Measurements from ENCODE around the gene MEIOB.

MEIOB gene

DNA sequence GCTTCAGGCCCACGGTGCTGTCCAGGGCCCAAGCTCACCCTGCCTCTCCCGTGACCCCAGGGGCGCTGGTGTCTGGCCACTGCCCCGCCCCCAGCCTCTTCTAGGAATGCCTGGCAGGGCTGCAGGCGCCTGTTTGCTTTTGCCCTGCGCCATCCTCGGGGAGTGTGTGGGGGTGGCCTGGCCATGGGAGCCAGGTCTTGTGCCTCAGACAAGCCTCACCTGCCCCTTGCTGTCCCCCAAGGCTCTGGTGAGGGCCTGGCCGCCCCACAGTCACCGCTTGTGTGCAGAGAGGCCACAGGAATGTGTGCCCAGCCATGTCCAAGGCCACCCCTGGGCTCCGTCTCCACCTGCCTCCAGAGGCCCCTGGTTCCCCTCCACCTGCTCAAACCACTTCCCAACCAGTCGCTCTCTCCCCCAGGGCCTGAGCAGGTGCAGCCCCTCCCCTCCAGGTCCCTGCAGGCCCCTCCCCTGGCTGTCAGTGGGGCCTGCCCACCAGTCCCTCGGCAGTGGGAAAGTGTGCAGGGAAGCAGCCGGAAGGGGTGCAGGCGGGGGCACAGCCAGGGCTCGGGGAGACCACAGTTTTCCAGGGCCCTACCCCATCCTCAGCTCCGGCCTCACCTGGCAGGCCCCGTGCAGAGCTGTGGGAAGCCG is 77.6 kb downstream of the MEIOB start:
- Histone ChIP-seq H3K27ac (ENCODE audit: insufficient read depth, low read depth, low read length, poor library complexity, severe bottlenecking) (no peak overlapping the region), H3K27me3 (ENCODE audit: control insufficient read depth, insufficient read depth, low read length, poor library complexity, severe bottlenecking) (no peaks in the 10 kb centered on the region), H3K4me1 (ENCODE audit: control insufficient read depth, insufficient read depth, low read length) (no peaks in the 10 kb centered on the region), H3K4me3 (ENCODE audit: insufficient read depth, low read depth, low read length) (no peak overlapping the region), H3K9me3 (ENCODE audit: control insufficient read depth, low read length) (no peaks in the 10 kb centered on the region), H3K36me3 (ENCODE audit: control insufficient read depth, insufficient read depth, low read length) (no peaks in the 10 kb centered on the region)
- 80 to 82% methylated on average over 18 of the region's 18 CpGs for WGBS, 2 experiments

DNA sequence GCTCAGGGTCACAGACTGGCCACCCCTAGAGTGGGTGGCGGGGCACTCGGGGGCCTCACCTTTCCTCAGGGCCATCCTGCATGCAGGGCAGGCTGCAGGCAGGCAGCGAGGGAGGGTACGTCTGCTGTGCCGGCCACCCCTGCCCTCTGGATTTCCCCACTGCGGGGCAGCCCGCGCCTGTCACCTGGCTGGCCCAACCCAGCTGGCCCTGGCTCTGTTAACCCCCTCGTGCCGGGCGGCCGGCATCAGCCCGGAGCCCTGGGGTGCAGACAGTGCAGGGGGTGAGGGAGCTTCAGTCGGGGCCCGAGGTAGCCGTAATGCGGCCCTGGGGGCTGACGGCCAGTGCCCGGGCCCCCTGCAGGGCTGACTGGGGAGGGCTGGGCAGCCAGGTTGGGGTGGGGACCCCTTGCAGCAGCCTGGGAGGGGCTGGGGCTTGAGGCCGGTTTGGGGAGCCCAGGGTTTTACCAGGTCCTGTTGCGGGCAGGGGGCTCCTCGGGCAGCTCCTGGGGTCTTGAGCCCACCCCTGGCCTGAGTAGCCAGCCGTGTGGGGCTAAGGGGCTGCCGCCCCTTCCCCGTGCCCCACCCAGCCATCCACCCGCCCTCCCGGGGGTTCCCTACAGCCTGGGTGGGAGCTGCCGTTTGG is 78.3 kb downstream of the MEIOB start, which contains the start of gene IGFALS:
Gene IGFALS, minus strand, starts transcription at position 128 of the 643 bp plus-strand sequence. Its CDS starts 53 bp downstream, at position 75.
- Histone ChIP-seq H3K4me1 (ENCODE audit: control insufficient read depth, insufficient read depth, low read length) (no peaks in the 10 kb centered on the region), H3K9me3 (ENCODE audit: control insufficient read depth, low read length) (no peaks in the 10 kb centered on the region), H3K27ac (ENCODE audit: insufficient read depth, low read depth, low read length, poor library complexity, severe bottlenecking) (no peak within 1 kb of the TSS), H3K27me3 (ENCODE audit: control insufficient read depth, insufficient read depth, low read length, poor library complexity, severe bottlenecking) (no peaks in the 10 kb centered on the region), H3K36me3 (ENCODE audit: control insufficient read depth, insufficient read depth, low read length) (peaks cover 3% of the 10 kb centered on the region), H3K4me3 (ENCODE audit: insufficient read depth, low read depth, low read length) (no peak within 1 kb of the TSS)
- WGBS, 2 experiments, result 87 to 91% methylated on average over 28 of the region's 28 CpGs

DNA sequence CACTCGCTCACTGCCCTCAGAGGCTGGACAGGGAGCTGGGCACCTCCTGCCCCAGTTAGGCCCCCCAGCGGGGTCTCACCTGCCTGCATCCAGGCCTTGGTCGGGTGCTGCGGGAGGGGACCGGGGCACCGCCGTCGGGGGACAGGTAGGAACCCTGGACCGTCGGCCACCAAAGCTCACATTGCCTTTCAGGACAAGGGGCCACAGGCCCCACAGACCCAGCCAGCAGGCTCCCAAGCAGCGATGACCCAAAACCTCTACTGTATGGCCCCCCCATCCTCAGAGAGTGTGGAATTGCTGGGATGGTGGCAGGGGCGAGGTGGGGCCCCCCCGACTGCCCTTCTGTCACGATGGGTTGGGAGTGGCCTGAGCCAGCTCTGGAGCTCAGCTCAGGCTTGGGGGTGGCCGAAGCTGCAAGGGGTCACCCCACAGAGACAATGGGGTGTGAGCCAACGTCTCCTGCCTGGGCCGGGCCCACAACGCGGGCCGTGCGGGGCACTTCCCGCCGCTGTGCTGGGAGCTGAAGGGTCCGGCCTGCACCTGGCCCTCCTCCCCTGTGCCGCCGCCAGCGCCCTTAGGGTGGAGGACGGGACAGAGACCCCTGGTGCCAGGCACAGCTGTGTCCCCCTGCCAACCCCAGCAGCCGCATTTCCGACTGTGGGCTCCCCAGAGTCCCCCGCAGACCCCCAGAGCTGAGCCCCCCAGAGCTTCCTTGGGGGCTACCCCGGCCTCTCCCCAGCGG is 79.0 kb downstream of the MEIOB start:
- no peaks in the 10 kb centered on the region for H3K9me3 ChIP-seq (ENCODE audit: control insufficient read depth, low read length)
- peaks cover 3% of the 10 kb centered on the region for H3K36me3 ChIP-seq (ENCODE audit: control insufficient read depth, insufficient read depth, low read length)
- no peak overlapping the region for H3K4me3 ChIP-seq (ENCODE audit: insufficient read depth, low read depth, low read length)
- H3K27ac ChIP-seq (ENCODE audit: insufficient read depth, low read depth, low read length, poor library complexity, severe bottlenecking), result no peak overlapping the region
- 93% methylated on average over 33 of the region's 33 CpGs for WGBS, 2 experiments
- no peaks in the 10 kb centered on the region for H3K27me3 ChIP-seq (ENCODE audit: control insufficient read depth, insufficient read depth, low read length, poor library complexity, severe bottlenecking)
- H3K4me1 ChIP-seq (ENCODE audit: control insufficient read depth, insufficient read depth, low read length), result no peaks in the 10 kb centered on the region

GRCh38 chr16:1791943-1792812 is 79.8 kb downstream of the MEIOB start:
- Histone ChIP-seq H3K27ac (ENCODE audit: insufficient read depth, low read depth, low read length, poor library complexity, severe bottlenecking) (no peak overlapping the region), H3K27me3 (ENCODE audit: control insufficient read depth, insufficient read depth, low read length, poor library complexity, severe bottlenecking) (no peaks in the 10 kb centered on the region), H3K4me3 (ENCODE audit: insufficient read depth, low read depth, low read length) (no peak overlapping the region), H3K36me3 (ENCODE audit: control insufficient read depth, insufficient read depth, low read length) (peaks cover 3% of the 10 kb centered on the region), H3K4me1 (ENCODE audit: control insufficient read depth, insufficient read depth, low read length) (no peaks in the 10 kb centered on the region), H3K9me3 (ENCODE audit: control insufficient read depth, low read length) (no peaks in the 10 kb centered on the region)
- 94% methylated on average over 59 of the region's 59 CpGs for WGBS, 2 experiments

DNA sequence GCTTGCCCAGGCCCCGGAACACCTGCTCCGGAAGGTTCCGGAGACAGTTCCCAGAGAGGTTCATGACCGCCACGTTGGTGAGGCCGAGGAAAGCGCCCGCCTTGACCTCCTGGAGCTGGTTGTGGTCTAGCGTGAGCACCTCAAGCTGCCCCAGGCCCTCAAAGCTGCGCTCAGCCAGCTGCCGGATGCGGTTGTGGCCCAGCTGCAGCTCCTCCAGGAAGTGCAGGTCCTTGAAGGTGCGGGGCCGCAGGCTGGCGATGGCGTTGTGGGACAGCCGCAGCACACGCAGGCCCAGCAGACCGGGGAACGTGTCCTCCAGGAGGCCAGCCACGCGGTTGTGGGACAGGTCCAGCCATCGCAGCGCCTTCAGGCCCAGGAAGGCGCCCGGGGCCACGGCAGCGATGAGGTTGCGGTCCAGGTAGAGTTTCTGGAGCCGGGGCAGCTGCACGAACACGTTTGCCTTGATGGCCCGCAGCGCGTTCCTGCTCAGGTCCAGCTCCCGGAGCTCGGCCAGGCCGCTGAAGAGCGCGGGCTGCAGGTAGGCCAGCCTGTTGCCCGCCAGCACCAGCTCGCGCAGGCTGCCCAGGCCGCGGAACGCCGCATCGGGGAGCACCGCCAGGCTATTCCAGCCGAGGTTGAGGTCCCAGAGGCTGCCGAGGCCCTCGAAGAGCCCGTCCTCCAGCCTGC is 80.6 kb downstream of the MEIOB start:
- WGBS, 2 experiments, result 95% methylated on average over 53 of the region's 53 CpGs
- no peaks in the 10 kb centered on the region for H3K9me3 ChIP-seq (ENCODE audit: control insufficient read depth, low read length)
- no peak overlapping the region for H3K27ac ChIP-seq (ENCODE audit: insufficient read depth, low read depth, low read length, poor library complexity, severe bottlenecking)
- peaks cover 3% of the 10 kb centered on the region for H3K36me3 ChIP-seq (ENCODE audit: control insufficient read depth, insufficient read depth, low read length)
- H3K4me3 ChIP-seq (ENCODE audit: insufficient read depth, low read depth, low read length), result no peak overlapping the region
- H3K27me3 ChIP-seq (ENCODE audit: control insufficient read depth, insufficient read depth, low read length, poor library complexity, severe bottlenecking), result no peaks in the 10 kb centered on the region
- H3K4me1 ChIP-seq (ENCODE audit: control insufficient read depth, insufficient read depth, low read length), result no peaks in the 10 kb centered on the region

GRCh38 chr16:1790611-1791255 is 81.2 kb downstream of the MEIOB start:
- Histone ChIP-seq H3K4me1 (ENCODE audit: control insufficient read depth, insufficient read depth, low read length) (no peaks in the 10 kb centered on the region), H3K36me3 (ENCODE audit: control insufficient read depth, insufficient read depth, low read length) (peaks cover 3% of the 10 kb centered on the region)
- WGBS, 2 experiments, result 96% methylated on average over 44 of the region's 44 CpGs

GRCh38 chr16:1790261-1790610 is 81.7 kb downstream of the MEIOB start:
- H3K27ac ChIP-seq (ENCODE audit: insufficient read depth, low read depth, low read length, poor library complexity, severe bottlenecking), result no peak overlapping the region
- H3K4me3 ChIP-seq (ENCODE audit: insufficient read depth, low read depth, low read length), result no peak overlapping the region
- WGBS, 2 experiments, result 95 to 97% methylated on average over 15 of the region's 15 CpGs
- H3K36me3 ChIP-seq (ENCODE audit: control insufficient read depth, insufficient read depth, low read length), result peaks cover 3% of the 10 kb centered on the region
- no peaks in the 10 kb centered on the region for H3K9me3 ChIP-seq (ENCODE audit: control insufficient read depth, low read length)
- no peaks in the 10 kb centered on the region for H3K27me3 ChIP-seq (ENCODE audit: control insufficient read depth, insufficient read depth, low read length, poor library complexity, severe bottlenecking)
- no peaks in the 10 kb centered on the region for H3K4me1 ChIP-seq (ENCODE audit: control insufficient read depth, insufficient read depth, low read length)

More at GRCh38 chr16:1790611-1791255, 81.2 kb downstream of the MEIOB start:
- no peak overlapping the region for H3K27ac ChIP-seq (ENCODE audit: insufficient read depth, low read depth, low read length, poor library complexity, severe bottlenecking)
- no peaks in the 10 kb centered on the region for H3K9me3 ChIP-seq (ENCODE audit: control insufficient read depth, low read length)
- no peak overlapping the region for H3K4me3 ChIP-seq (ENCODE audit: insufficient read depth, low read depth, low read length)
- H3K27me3 ChIP-seq (ENCODE audit: control insufficient read depth, insufficient read depth, low read length, poor library complexity, severe bottlenecking), result no peaks in the 10 kb centered on the region

DNA sequence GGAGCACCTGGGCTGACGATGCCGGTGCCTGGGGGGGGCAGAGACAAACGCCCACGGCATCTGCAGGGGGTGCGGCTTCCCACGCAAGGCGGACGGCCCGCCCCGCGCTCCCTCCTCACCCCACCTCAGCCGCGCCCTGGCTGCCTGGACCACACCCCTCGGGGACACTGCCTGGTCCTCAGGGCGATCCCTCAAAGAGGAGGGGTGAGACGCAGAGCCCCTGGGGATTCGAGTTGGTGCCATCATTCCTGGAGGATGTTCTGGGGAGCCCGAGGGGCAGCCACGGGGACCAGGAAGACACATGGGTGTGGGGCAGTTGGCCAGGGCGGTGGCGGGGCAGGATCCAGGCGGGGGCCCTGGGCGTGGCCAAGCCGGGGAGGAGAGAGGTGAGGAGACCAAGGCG is 82.3 kb downstream of the MEIOB start:
- Histone ChIP-seq H3K4me1 (ENCODE audit: control insufficient read depth, insufficient read depth, low read length) (no peaks in the 10 kb centered on the region), H3K27me3 (ENCODE audit: control insufficient read depth, insufficient read depth, low read length, poor library complexity, severe bottlenecking) (no peaks in the 10 kb centered on the region), H3K4me3 (ENCODE audit: insufficient read depth, low read depth, low read length) (no peak overlapping the region), H3K36me3 (ENCODE audit: control insufficient read depth, insufficient read depth, low read length) (peaks cover 3% of the 10 kb centered on the region), H3K9me3 (ENCODE audit: control insufficient read depth, low read length) (no peaks in the 10 kb centered on the region), H3K27ac (ENCODE audit: insufficient read depth, low read depth, low read length, poor library complexity, severe bottlenecking) (no peak overlapping the region)
- WGBS, 2 experiments, result 94 to 95% methylated on average over 25 of the region's 25 CpGs

- H3K9me3 ChIP-seq (ENCODE audit: control insufficient read depth, low read length), result no peaks in the 10 kb centered on the region
- no peak overlapping the region for H3K27ac ChIP-seq (ENCODE audit: insufficient read depth, low read depth, low read length, poor library complexity, severe bottlenecking)
- H3K36me3 ChIP-seq (ENCODE audit: control insufficient read depth, insufficient read depth, low read length), result peaks cover 3% of the 10 kb centered on the region
- H3K4me1 ChIP-seq (ENCODE audit: control insufficient read depth, insufficient read depth, low read length), result no peaks in the 10 kb centered on the region
- H3K27me3 ChIP-seq (ENCODE audit: control insufficient read depth, insufficient read depth, low read length, poor library complexity, severe bottlenecking), result no peaks in the 10 kb centered on the region
- WGBS, 2 experiments, result 89 to 90% methylated on average over 19 of the region's 19 CpGs
- H3K4me3 ChIP-seq (ENCODE audit: insufficient read depth, low read depth, low read length), result no peak overlapping the region
Measured at GRCh38 chr16:1788708-1789100, 83.3 kb downstream of the MEIOB start.

Data from ectodermal cell (in vitro differentiated cells).